NCI-H524 treated with DMSO at 0.1 percent for 48 hours (cell line): ENCODE measurements around the gene BUB1B.

Experiments
- DNase-seq: peaks from one replicate; lab custom pipeline; 2025; lab: John Stamatoyannopoulos, UW

Gene BUB1B

GRCh38 chr15:40192942-40193341 is 32.1 kb downstream of the BUB1B start:
- DNase-seq: no peak

- no peak for DNase-seq
Observed at GRCh38 chr15:40197434-40197833, 36.6 kb downstream of the BUB1B start.

- DNase-seq: no peak
Observed at GRCh38 chr15:40198355-40199085, 37.7 kb downstream of the BUB1B start.

- no peak for DNase-seq
Observed at GRCh38 chr15:40204100-40204499, 43.2 kb downstream of the BUB1B start.

- DNase-seq: peak; percentile 37
Observed at GRCh38 chr15:40217166-40217824, 56.4 kb downstream of the BUB1B start.

- no peak for DNase-seq
Observed at GRCh38 chr15:40219801-40220200, 58.9 kb downstream of the BUB1B start.

GRCh38 chr15:40222131-40222530 is 61.3 kb downstream of the BUB1B start:
- DNase-seq: no peak

GRCh38 chr15:40226736-40227135 is 65.9 kb downstream of the BUB1B start:
- no peak for DNase-seq

GRCh38 chr15:40229316-40229715 is 68.4 kb downstream of the BUB1B start:
- no peak for DNase-seq

- DNase-seq: no peak
Observed at GRCh38 chr15:40229956-40230355, 69.1 kb downstream of the BUB1B start.

- peak; percentile 57 for DNase-seq
Observed at GRCh38 chr15:40232625-40233070, 71.8 kb downstream of the BUB1B start.

GRCh38 chr15:40233727-40234577 is 73.1 kb downstream of the BUB1B start:
- no peak for DNase-seq

GRCh38 chr15:40234783-40235182 is 73.9 kb downstream of the BUB1B start:
- no peak for DNase-seq

- no peak for DNase-seq
Observed at GRCh38 chr15:40235201-40235885, 74.5 kb downstream of the BUB1B start.

- DNase-seq: no peak
Observed at GRCh38 chr15:40238532-40239403, 77.9 kb downstream of the BUB1B start, which contains the start of gene PAK6. TSS of gene PAK6 (plus strand) at chr15:40239063. CDS start at chr15:40264786, 25,723 bp downstream.

GRCh38 chr15:40239404-40239692 is 78.5 kb downstream of the BUB1B start:
- no peak for DNase-seq

GRCh38 chr15:40239693-40240618 is 79.1 kb downstream of the BUB1B start:
- DNase-seq: no peak

GRCh38 chr15:40240619-40241221 is 79.9 kb downstream of the BUB1B start:
- DNase-seq: no peak
